A172 (cell line): ENCODE measurements around the gene SERP1. TPM values are rescaled to one million over a fixed set of nuclear protein-coding genes. Genes with fewer than 3 reads are reported as not detected.

Experiments used
- total RNA-seq: library from RNA; depleted of rRNA; stranded (reverse); fragments of >200 nt; shearing (Covaris generic); gene quantifications from 2 replicates; pipeline ENCODE4 v1.2.3, GENCODE V29; 2014; rRNA removed

Gene SERP1
- total RNA-seq, 1 experiment from 2014 or later: 186 TPM

Other genes starting within 250 kb of the SERP1 start
- gene TSC22D2, start 138.2 kb downstream of the SERP1 start, total RNA-seq: 8.8 and 12.9 TPM in 2 replicates
- gene EIF2A, start 291 bp upstream of the SERP1 start, total RNA-seq: 127 TPM in 2 replicates
- gene SELENOT, start 56.8 kb upstream of the SERP1 start, total RNA-seq: 171 and 237 TPM in 2 replicates
- gene ERICH6, start 157.4 kb upstream of the SERP1 start, total RNA-seq: not detected in 2 replicates
- gene SIAH2, start 216.7 kb upstream of the SERP1 start, total RNA-seq: 23.4 and 25.8 TPM in 2 replicates